ENCODE results near the gene BORCS5.
"Not testable (repeated sequence)": the region's sequence is repeated elsewhere in the genome, so short reads cannot be mapped to it uniquely, and the experiment has no call there.

The BORCS5 gene

DNA sequence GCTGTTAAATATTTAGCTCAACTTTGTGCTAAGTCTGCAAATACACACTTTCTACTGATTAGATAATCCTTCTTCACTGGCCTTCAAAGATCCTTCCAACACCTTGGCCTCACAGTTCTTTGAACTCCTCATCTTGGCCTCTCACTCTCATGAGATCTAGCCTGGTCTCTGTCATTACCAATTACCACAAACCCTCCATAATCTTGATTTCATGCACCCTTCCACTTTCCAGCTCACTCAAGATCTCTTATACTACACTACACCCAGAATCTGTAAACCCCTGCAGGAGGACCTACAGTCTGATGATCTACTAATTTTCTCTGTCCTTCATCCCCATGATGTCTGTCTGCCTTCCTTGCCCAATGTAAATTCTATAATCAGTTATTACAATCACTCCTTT is 134.7 kb downstream of the BORCS5 start:
- DNase-seq, result no peak

DNA sequence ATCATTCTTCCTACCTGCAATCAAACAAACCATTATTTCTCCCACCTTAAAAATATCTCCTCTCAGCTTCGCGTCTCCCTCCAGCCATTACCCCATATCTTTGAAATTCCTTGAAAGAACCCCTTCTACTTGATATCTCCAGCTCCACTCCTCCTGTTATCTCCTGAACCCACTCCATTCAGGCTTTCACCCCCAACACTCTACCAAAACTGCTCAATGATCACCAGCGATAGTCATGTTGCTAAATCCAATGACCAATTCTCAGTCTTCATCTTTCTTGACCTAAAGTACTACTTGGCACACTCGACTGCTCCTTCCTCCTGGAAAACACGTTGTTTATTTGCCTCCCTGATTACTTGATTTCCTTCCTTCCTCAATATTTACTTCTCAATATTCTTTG is 135.7 kb downstream of the BORCS5 start:
- DNase-seq, result no peak

DNA sequence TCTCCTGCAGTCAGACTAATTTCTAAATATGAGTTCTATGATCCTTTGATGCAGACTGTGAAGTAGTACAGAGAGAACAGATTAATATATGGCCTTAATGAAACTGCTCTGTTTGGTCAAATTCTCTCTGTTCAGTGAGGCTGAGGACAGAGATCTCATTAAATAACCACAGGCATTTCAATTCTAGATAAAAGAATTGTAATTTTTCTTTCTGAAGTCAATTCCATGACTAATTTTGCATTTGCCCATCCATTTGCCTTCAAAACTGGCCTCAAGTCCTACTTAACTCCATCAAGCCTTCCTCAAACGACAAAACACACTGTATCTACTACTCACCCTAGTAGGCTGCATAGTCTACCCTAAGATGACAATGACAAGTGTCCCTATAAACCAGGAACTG is 138.7 kb downstream of the BORCS5 start:
- no peak for DNase-seq

- DNase-seq, result no peak
Observed at GRCh38 chr12:12498210-12498609, 141.3 kb downstream of the BORCS5 start.

DNA sequence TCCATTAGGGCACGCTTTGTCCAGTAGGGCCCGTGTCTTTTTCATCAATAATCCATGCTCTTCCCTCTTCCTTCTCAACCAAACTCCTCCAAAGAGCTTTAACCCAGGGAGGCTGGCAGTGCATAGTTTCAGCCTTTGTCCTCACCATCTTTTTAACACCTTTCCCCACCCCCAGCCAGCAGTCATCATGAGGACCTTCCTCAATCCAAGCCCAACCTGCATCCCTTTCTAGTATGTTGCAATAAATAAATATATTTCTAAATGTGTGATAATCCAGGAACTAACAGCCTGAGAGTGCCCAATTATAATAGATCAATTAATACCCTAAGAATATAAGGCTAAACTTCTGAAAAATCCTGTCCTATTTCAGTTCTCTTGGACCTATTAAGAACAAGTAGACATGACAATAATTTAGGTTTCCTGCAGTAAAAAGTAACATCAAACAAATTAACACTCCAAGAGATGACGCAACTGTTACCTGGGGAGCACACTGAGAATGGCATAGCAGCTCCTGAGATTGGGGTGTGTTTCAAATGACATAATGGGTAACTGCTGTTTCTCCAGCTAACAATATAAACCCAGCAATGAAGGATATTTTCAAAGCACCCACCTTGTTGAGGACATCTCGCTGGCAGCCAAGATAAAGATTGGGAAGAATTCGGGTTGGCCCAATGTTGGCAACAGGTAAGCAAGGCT is 143.2 kb downstream of the BORCS5 start:
- DNase-seq, result no peak

DNA sequence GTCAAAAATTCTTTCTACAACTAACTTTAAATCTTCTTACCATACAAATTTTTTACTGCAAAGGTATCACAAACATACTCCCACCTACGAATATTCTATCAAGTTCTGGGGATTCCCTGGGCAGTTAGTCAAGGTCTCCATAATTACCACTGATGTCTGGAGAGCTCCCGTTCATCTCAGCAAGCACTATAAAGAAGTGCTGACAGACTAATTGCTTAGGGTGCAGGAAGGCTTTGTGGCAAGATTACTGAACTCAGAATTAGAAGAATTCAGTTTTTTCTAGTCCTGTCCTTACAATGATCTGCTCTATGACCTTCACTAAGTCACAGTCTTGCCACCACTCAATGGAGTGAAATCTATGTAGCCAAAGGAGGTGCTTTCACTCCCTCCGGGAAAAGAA is 144.2 kb downstream of the BORCS5 start:
- no peak for DNase-seq

DNA sequence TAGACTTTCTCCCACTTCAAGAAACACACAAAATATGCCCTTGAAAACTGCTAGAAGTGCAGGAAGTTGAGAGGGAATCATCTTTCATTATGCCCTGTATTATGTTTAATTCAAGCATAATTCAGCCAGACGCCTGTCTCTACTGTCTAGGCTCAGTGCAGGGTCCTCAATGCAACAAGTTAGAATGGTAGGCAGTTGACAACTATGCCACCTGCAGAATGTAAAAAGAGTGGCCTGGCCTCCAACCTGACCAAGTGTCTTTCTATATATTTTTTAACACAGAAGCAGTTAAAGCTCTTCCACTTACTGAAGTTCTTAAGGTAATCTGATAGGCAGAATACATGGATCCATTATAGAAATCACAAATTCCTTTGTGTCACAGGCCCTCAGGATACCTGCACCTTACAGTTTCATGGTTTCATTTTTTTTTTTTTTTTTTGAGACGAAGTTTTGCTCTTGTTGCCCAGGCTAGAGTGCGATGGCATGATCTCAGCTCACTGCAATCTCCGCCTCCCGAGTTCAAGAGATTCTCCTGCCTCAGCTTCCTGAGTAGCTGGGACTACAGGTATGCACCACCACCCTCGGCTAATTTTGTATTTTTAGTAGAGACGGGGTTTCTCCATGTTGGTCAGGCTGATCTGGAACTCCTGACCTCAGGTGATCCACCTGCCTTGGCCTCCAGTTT is 145.4 kb downstream of the BORCS5 start:
- DNase-seq, result not testable (repeated sequence)

GRCh38 chr12:12502815-12503151 is 145.9 kb downstream of the BORCS5 start:
- no peak for DNase-seq

- DNase-seq, result no peak
Observed at GRCh38 chr12:12503384-12504078, 146.7 kb downstream of the BORCS5 start.

- DNase-seq, result no peak
Observed at GRCh38 chr12:12505544-12506495, 148.9 kb downstream of the BORCS5 start.

DNA sequence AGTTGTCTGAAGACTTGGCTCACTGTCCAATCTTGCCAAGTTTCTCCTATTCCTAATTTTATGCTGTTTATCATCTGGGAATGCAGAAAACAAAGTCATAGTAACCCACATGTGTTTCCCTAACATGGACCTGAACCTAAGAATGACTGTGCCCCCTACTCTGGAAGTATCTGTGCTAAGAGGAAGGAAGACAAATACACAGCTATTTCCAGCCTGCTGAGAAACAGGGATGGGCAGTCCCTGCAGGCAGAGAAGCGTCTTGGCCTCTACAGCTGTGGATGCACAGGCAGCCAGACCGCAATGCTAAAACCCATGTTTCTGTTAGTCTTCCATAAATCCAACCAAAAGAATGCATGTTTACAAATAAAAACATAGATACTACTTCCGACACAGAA is 149.6 kb downstream of the BORCS5 start:
- DNase-seq, result no peak

DNA sequence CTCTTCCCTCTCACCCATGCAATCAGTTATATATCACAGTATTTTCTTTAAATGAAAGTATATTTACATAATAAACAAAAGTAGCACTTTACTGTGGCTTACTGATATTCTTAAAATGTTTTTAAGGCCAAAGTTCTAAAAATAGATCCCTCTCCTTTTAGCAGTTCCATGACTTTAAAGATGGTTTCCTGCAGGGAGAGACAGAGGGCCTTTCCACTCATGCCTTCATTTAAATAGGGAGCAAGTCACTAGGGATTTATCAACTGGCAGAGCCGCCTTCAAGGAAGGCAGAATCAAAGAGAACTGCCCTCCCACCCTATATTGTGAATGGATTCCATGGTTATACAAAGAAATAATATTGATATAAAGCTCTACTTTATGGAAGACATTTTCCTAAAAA is 150.2 kb downstream of the BORCS5 start:
- no peak for DNase-seq

DNA sequence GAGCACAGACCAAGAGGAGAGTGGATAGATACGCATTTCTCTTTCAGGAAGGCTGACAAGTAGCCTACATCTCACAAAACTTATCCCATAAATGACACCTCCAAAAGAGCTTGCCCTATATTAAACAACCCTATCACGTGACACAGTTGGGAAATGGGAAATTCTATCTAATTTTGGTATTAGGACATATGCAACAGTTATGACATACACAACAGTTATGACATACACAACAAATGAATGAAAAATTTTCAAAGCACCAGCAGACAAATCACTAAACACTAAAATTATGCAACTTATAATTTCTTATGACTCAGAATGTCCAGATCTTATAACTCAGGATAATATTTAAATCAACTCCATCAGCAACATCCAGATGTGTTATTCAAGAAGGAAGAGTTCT is 151.7 kb downstream of the BORCS5 start:
- no peak for DNase-seq

- DNase-seq, result no peak
Observed at GRCh38 chr12:12510141-12510540, 153.3 kb downstream of the BORCS5 start.

DNA sequence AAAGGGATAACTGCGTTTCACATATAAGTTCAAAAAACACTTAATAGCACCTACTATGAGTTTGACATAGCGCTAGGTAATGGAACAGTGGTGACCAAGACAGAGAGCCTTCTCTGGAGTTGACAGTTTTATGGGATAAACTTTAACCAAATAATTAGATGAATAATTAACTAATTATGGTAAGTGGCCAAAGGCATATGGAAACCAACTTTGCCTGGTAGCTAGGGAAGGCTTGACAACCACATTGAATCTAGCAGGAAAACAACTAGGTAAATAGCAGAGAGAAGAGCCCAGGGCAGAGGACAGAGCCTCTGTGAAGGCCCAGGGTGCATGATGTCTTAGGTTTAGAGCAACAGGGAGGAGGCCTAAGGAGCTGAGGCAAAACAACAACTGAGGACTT is 153.7 kb downstream of the BORCS5 start:
- no peak for DNase-seq

DNA sequence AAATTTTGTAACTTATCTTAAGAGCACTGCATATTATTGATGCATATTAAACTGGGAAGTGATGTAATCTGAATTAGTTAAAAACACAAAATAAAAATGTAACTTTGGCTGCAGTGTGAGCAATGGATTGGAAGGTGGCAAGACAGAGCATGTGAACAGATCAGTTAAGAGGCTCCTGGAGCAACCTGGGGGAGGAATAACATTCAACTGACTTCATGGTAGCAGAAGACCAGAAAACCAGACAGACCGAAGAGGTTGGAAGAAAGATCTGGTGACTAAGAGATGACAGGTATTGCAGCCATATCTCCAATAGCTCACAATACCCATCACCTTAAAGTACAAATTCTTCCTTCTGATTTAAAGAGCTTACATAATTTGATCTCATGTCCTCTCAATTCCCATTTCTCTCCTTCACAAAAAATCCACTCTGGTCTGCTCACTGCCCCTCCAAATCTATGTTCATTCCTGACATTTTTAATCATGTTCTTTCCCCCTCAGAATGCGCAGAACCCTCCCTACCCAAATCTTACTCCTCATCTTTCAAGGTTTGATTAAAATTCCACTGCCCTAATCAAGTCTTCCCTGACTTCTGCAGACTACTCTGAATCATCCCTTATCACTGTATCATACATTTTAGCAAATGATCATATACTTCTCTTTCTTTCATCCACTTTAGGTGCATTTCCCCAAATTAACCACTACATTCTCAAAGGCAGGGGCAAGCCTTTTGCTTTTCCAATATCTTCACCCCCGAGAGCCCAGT is 154.3 kb downstream of the BORCS5 start:
- DNase-seq, result no peak

GRCh38 chr12:12511895-12512711 is 155.2 kb downstream of the BORCS5 start:
- DNase-seq, result peak; percentile 23

DNA sequence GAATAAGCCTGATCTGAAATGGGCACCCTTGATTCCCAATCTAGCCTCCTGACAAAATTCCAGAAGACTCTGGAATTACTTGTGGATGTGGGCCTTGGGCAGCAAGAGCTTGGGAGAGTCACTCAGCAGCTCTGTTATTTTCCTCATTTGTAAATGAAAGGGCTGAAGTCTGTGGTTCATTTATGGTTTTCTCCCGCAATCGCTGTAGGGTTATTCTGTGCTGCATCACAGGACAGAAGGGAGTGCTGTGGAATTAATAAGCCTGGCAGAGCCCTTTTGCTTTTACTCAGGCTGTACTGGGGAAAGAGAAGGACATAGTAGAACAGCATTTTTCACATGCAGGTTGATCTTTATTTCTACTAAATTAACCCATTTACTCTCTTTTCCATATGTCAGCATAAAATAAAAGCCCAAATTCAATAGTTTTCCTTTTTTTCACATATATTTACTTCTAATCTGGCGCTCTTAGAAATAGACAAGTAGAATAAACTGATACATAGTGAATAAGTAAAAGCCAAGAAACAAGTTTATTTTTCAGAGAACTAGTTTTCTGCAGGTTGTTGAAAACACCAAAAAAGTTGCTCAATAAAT is 156.6 kb downstream of the BORCS5 start:
- DNase-seq, result no peak

- no peak for DNase-seq
Observed at GRCh38 chr12:12518464-12518845, 161.6 kb downstream of the BORCS5 start.

DNA sequence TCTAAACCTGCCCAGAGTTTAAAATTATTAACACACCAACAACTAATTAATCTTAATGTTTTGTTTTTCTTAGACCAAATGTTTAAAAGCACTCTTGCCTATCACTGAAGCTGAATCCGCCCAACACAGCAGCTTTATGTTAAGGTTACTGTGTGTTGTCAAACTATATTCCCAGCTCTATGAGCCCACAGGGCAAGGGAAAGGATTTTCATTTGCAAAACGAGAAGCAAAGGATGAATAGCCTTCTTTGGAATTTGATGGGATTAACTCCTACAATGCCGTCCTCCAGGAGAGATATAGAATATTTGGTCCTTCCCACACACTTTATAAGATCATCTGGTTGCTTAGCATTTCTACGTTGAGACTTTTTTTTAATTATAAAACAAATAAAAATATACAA is 162.0 kb downstream of the BORCS5 start:
- DNase-seq, result no peak

Measured in activated naive CD4-positive, alpha-beta T cell treated with anti-CD3 and anti-CD28 coated beads, Interleukin-2, amount 50 U/mL, for 16 hours (primary cell).